Measurements from ENCODE around the gene ZNF845.
"Not testable (repeated sequence)": the region's sequence is repeated elsewhere in the genome, so short reads cannot be mapped to it uniquely, and the experiment has no call there.

- TF ChIP-seq, protein P1, sequence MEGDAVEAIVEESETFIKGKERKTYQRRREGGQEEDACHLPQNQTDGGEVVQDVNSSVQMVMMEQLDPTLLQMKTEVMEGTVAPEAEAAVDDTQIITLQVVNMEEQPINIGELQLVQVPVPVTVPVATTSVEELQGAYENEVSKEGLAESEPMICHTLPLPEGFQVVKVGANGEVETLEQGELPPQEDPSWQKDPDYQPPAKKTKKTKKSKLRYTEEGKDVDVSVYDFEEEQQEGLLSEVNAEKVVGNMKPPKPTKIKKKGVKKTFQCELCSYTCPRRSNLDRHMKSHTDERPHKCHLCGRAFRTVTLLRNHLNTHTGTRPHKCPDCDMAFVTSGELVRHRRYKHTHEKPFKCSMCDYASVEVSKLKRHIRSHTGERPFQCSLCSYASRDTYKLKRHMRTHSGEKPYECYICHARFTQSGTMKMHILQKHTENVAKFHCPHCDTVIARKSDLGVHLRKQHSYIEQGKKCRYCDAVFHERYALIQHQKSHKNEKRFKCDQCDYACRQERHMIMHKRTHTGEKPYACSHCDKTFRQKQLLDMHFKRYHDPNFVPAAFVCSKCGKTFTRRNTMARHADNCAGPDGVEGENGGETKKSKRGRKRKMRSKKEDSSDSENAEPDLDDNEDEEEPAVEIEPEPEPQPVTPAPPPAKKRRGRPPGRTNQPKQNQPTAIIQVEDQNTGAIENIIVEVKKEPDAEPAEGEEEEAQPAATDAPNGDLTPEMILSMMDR (conservative IDR thresholded peaks at IDR 0.05; ENCODE audit: low read depth in 2 of 2): not testable (repeated sequence)
- not testable (repeated sequence) for TF ChIP-seq EZH2 (IDR thresholded peaks at IDR 0.05; ENCODE audit: low read depth, unreplicated experiment); CREB1 (CRISPR knock-in tag; IDR thresholded peaks at IDR 0.05; ENCODE audit: low read depth); JUNB (IDR thresholded peaks at IDR 0.05; ENCODE audit: unreplicated experiment); NANOG (IDR thresholded peaks at IDR 0.05; ENCODE audit: borderline replicate concordance); POLR2AphosphoS5 (IDR thresholded peaks at IDR 0.05; ENCODE audit: low read depth); STAT1 (IDR thresholded peaks at IDR 0.05; ENCODE audit: unreplicated experiment); EZH2phosphoT487 (IDR thresholded peaks at IDR 0.05; ENCODE audit: unreplicated experiment); REST (IDR thresholded peaks at IDR 0.05; ENCODE audit: unreplicated experiment); ETS1 (IDR thresholded peaks at IDR 0.05)
These were observed 10.9 kb downstream of the ZNF845 start for GRCh38 chr19:53344403-53344802.

All from GM23338 (cell line).